ENCODE measurements around the gene DOCK11.

The DOCK11 gene

DNA sequence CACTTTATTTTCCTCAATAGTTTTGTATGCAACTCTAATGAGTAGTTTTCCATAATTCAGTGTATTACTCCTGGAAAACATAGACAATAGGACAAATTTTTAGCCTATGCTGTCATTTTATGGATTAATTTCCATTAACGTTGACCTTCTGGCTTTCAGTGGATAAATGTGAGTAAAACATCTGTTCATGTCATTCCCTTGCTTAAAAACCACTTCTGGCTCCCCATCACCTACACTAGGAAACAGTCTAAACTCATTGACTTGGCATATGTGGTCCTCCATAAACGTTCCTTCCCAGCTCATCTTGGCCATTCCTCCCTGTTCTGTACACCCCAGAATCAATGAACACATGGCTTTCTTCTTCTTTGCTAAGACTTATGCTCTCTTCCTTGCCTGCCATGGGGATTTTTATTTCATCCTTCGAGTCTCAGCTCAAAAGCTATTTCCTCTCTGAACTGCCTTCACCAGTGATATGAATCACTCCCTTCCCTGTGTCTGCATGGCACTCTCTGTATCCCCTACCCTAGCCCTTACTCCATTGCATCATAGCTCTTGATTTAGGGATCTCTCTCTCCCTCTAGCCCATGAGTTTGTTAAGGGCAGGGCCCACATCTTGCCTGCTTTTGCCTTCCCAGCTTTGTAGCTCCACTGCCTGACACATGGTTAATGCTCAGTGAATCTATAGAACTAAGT lies 34.8 kb downstream of the DOCK11 start:
- DNase-seq (ENCODE audit: low spot score), result no peak

DNA sequence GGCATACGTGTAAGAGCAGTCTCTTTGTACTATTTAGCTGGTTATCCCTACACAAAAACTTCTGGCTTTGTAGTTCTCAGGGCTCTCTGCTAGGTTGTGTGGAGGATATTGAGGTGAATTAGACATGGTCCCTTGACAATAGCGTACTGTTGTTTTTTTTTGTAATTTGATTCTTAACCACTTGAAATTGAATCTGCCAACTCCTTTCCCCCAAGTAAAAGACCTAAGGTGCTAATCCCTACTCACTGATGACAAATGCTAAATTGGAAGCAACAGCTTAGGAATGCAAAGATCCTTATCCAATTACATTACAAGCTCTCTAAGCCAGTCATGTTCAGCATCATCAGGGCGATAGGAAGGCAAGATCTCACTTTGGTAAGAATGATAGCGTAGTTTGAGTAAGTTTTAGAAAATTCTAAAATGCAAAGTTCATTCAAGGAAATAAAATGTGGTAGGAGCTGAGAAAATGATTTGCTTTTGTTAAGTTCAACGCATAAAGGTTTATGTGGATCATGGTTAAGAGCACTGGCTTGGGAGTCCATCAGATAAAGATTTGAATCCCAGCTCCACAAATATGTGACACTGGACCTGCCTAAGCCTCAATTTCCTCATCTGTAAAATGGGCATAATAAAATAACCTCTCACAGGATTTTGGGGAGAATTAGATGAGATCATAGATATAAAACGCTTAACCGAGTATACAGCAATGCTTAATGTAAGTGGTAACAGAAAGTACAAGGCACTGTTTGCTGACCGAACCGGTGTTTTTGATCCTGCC lies 39.3 kb downstream of the DOCK11 start:
- DNase-seq (ENCODE audit: low spot score), result no peak

DNA sequence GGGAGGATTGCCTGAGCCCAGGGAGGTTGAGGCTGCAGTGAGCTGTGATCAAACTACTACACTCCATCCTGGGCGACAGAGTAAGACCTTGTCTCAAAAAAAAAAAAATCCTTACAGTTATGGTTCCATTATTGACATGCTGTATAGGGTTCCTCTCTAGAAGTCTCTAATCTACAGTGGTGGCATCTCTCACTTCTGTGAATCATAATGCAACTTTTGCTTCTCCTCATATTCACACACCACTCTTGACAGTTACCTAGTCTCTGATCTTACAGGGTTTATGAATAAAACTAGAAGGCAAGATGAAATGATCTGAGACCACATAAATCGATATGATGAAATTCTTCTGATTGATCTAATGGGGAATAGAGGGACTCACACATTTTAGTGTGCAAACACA lies 40.6 kb downstream of the DOCK11 start:
- no peak for DNase-seq (ENCODE audit: low spot score)

DNA sequence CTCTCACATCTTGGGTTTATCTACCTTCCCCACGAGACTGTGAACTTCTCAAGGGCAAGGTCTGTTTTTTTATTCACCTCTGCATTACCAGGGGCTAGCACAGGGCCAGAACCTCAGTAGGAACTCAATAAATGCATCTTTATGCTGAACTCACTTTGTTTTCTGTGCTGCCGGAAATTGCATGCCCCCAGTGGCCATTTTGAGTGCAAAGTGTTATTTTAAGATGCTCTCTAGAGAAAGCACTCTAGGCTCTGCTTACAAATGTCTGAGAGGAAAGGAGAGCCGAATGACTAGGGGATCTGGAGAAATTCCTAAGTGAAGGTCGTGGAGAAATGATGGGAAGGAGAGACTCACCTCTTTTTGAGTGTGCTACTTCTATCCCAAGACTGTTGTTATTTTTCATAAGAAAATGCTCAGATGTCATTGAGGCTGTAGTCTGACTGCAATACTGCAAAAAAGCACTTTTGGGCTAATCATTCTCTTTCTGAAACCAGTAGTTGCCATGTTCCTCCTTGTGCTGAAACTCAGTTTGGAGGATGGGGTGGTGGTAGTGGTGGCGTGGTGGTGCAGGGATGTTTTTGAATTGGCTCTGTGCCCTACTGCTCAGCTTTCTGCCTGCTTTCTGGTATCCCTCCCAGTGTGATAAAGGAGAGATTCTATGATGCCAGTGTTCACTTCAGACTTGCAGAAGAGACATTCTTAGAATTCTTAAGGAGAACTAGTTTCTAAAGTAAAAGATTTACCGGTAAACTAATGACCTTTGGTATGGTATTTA lies 41.3 kb downstream of the DOCK11 start:
- DNase-seq (ENCODE audit: low spot score), result no peak

DNA sequence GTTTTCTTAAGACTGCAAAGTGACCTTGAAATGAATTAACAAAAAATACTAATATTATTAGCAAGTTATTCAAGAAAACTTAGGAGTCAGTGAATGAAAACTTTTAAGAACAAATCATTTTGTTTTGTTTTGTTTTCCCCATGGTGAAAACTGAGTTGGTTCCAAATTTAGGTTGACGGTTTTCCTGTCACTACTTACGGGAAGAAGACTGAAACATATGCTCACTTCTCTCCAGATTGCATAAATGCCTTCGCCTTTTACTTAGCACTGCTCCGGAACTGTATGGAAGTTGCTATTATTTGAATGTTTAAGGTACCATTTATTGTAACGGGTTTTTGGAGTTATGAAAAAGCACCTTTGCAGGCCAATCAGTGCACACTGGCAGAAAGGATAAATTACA lies 42.8 kb downstream of the DOCK11 start:
- DNase-seq (ENCODE audit: low spot score), result no peak

DNA sequence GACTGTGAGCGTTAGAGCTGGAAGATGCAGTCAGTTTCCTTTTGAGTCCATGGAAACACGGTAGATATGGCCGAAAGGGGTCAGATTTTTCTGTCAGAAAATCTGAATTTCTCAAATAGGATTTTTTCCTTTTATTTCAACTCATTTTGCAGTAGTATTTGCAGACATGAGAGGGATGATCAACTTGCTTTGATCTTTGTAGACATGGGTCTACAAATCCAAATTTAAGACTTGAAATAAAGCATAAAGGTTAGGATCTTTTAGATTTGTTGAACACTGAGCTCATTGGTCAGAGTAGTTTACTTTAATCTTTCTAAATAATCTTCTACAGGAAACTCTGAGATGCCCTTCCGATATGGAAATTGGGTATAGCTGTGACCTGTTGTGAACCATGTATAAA lies 44.7 kb downstream of the DOCK11 start:
- no peak for DNase-seq (ENCODE audit: low spot score)

DNA sequence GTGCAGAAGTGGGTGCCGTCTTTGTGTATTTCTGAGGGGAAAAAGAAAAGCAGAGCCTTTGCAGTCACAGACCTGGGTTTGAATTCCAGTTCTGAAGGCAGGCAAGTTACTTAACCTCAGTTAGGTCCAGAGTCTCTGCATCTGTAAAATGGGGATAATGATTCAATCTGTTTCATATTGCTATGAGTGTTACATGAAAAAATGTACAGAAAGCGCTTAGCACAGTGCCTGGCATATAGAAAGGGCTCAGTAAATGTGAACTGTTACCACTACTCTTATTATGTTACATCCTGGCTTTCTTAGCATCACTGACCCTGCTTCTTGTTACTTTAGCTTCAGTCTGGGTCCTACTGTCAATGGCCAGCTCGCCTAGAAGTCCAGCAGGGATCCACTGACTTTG lies 45.9 kb downstream of the DOCK11 start:
- DNase-seq (ENCODE audit: low spot score), result no peak

DNA sequence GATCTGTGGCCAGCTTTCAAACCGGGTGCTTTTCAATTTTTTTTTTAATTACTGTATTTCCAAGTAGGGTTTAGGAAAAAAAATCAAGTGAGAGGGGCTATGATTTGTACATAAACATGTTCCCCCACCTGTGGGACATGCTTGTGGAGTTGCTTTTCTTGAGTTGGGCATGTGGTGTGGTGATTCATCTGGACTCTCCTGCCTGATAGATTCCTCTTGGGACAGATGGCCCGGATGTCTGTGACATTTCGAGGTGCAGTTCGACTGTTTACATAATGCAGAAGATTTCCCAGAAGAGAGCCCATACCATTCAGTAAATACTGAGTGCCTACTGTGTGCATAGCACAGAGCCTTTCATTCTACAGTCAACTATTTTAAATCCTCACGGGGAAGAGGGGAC lies 49.9 kb downstream of the DOCK11 start:
- DNase-seq (ENCODE audit: low spot score), result no peak

DNA sequence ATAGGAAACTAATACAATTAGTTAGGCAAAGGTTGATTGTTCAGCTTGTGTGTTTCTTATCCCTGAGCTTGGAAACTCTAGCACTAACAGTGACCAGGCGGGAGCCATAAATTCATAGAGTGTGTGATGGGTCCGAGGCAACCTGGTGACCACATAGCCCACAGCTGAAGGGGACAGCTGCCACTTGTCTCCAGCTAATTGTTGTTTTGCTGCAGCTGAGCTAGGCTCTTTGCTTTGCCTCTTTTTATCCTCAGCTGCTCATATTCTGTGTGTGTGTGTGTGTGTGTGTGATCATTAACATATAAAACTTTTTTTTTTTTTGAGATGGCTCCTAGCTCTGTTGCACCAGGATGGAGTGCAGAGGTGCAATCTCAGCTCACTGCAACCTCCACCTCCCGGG lies 53.2 kb downstream of the DOCK11 start:
- DNase-seq (ENCODE audit: low spot score), result no peak

DNA sequence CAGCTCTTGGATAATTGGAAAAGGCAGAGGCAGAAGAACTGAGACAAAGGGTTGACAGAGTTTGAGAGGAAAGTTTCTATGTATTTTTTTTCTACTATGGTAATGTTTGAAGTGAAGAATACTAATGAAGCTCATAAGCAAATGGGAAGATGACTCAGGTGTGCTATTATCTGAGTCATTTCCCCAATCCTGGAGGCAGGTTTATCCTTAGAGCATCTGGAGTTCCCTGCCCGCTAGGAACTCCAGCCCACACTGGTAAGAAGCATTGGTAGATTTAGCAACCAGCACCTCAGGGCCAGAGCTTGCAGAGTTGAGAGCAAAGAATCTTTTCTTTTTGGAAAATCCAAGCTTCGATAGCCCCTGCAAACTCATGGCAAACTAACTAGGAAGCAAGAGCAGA lies 55.2 kb downstream of the DOCK11 start:
- DNase-seq (ENCODE audit: low spot score), result no peak

DNA sequence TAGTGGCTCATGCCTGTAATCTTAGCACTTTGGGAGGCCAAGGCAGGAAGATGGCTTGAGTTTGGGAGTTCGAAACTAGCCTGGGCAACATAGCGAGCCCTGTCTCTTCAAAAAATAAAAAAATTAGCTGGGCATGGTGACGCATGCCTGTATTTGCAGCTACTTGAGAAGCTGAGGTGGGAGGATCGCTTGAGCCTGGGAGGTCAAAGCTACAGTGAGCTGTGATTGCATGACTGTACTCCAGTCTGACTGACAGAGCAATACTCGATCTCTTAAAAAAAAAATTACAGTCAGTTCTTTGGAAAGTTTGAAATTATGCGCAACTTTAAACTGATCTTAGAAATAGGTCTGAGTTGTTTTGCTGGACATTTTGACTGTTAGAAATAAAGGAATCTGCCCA lies 55.8 kb downstream of the DOCK11 start:
- DNase-seq (ENCODE audit: low spot score), result no peak

DNA sequence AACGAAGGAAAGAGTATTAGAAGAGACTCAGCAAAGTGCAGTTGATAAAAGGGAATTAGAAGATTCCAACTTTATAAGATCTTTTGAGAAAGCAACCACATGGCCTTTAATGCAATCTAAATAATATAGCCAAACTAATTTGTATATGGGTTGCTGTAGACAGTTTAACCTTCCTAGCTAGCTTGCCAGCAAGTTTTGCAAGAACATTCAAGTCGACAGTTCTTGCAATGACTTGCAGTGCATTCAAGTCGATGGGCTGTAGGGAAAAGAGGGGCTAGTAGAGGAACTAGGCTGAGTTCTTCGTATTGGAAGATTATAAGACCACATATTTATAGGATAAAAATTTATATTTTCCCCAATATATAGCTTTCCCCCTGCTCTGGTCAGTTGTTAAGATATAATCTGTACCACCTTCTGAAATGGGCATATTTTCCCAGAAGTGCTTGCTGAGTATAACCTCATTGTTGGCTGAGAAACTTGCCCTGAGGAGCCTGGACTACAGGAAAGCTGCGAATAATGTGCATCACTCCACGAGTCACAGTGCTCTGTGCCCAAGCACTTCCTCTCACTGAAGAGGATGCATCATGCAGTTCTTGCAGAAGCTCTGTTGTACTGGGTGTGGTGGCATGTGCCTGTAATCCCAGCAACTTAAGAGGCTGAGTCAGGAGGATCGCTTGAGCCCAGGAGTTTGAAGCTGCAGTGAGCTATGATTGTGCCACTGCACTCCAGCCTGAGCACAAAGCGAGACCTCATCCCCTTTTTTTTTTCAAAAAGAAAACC lies 56.7 kb downstream of the DOCK11 start:
- DNase-seq (ENCODE audit: low spot score), result no peak

DNA sequence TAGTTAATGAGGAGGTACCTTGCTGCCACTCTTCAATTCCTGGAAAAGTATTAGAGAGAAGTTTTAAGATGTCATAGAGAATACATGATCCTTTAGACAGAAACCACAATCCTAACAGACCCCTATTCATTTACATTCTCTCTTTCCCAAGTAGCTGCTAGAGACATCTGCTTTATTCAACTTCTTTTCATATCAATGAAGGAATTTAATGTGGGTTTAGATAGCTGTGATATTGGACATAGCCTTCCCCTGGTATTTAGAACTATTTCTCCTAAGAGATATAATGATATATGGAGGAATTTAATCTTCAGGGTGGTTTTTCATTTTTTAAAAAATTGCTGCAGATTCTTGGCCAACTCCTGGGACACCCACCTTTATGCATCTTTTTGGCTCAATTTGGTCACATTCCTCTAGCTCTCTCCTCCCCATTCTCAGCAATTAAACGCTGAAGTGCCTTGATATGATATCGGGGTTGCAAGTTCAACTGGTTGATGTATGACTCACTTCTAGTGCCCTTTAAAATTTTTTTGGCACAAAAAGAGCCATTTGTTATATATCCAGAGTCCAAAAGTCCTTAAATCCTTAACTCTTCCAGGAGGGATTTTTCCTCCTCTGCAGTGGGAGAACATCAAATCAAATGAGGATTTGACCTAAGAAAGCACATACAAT lies 57.6 kb downstream of the DOCK11 start:
- no peak for DNase-seq (ENCODE audit: low spot score)

DNA sequence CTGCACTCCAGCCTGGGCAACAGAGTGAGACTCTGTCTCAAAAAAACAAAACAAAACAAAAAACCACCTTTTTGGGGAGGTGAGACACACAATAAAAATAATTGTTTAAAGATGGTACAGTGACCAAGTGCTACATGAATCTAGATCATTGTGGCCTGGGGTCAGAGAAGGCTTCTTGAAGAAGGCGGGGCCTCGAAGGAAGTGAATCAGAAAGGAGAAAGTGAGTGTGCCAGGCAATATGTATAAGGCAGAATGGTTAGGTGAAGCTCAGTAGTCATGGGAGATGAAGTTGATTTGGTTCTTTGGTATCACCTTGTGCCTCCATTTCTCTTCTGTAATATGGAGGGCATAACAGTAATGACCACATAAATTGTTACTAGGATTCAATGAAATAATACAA lies 58.9 kb downstream of the DOCK11 start:
- DNase-seq (ENCODE audit: low spot score), result no peak

DNA sequence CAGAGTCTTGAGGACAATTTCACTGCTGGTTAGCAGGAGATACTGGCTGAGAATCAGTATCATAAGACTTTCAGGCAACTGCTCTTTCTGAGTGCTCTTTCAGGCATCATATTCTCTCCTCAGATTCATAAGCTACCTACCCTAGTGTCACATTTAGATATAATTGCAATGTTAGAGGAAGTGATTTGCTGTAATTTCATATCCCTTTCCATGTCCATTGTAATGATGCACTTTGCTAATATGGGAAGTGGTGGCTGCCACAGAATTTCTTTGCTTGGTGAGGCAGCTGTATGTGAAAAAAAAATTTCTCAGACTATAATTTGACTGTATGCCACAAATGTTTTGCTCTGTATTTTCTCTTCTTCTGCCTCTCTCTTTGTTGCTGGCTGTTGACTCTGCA lies 63.3 kb downstream of the DOCK11 start:
- no peak for DNase-seq (ENCODE audit: low spot score)

DNA sequence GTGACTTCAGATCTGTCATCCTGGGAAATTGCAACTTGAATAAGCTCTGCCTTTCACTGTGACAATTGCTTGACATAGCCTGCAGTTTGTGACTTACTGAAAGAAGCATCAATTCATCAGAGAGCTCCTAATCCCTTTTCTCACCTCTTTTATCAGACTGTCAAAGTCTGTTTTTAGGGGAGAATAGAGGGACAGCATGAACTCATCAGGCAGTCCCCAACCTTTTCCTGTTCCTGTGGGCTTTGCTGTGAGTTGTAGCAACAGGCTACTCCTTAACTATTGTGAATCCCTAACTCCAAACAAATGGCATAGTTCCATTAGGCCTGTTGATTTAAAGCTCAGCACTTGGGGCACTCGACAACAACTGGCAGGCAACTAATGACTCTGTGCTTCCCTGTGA lies 64.9 kb downstream of the DOCK11 start:
- no peak for DNase-seq (ENCODE audit: low spot score)

DNA sequence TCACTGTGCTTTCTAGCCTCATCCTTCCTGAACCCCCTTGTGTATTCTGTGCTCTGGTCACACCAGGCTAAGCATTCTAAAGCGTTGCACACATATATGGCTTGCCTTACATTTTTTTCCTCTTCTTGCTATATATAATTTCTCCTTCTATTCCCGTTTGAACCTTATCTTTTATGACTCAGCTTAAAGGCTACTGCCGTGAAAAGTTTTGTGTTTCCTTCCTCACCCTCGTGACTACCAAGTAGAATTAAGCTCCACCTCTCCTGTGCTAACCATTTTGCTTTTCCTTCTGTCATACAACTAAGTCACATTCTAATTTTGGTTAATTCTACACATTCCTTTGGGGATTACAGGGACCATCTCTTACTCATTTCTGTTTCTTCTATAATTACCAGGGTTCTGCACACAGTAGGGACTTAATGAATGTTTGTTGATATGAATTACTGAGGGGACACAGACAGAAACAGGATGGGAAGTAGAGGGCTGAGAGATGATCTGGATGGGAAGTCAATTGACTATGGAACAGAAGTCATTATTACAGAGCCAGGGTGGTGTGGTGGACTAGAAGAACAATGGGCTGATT lies 67.1 kb downstream of the DOCK11 start:
- DNase-seq (ENCODE audit: low spot score), result no peak

DNA sequence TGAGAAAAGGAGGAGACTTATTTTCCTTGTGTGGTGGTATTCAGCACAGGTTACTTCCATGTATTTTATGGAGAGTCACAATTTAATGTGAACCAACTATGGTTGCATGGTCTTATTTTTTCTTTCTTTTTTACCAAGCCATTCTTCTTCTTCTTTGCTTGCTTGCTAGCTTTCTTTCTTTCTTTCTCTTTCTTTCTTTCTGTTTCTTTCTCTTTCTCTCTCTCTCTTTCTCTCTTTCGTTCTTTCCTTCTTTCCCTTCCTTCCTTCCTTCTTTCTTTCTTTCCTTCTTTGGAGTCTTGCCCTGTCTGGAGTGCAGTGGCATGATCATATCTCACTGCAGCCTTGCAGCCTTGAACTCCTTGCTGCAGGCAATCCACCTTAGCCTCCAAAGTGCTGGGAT lies 68.9 kb downstream of the DOCK11 start:
- no peak for DNase-seq (ENCODE audit: low spot score)

DNA sequence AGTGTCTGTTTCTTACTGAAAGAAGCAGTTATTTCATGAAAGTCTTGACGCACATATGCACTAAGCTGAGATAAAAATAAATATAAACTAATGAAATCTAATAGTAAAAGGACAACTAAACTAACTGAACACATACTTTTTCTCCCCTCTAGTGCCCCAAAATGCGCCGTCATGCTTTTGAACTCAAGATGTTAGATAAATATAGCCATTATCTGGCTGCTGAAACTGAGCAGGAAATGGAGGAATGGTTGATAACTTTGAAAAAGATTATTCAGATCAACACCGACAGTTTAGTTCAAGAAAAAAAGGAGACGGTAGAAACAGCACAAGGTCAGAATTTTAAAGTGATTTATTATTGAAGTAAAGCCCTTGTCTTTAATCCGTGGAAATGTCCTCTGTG lies 70.2 kb downstream of the DOCK11 start:
- DNase-seq (ENCODE audit: low spot score), result no peak

DNA sequence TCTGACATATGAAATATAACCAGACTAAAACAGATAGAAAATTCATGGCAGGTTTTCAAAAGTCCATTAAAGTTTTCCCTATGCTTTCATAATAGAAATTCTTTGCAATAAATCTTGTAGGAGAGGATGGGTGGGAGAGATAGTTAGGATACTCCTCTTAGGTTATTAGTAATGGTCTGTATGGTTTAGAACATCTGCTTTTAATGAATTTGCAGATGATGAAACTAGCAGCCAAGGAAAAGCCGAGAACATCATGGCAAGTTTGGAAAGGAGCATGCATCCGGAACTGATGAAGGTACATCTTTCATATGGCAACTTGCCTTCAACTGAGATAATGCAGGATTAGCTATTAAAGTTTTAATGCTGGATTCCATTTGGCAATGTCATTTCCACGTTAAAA lies 70.7 kb downstream of the DOCK11 start:
- no peak for DNase-seq (ENCODE audit: low spot score)

DNA sequence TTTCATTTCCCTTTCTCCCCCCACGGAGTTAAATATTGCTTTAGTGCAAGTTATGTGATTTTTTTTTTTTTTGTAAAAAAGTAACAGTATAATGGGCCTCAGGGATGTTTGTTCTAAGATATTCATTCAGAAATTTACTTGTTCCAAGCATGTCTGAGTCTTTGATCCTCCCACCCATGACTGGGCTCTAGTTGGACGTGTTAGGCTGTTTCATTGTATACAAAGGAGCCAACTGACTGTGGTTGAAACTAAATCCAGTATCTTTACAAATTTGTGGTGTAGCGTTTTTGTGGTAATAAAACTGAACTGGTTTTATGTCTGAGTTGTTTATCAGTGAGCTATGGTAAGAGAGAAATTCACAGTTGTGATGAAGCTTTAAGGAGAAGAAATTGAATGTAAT lies 74.1 kb downstream of the DOCK11 start:
- DNase-seq (ENCODE audit: low spot score), result no peak

All from LoVo (cell line).